Stimulated activated CD4-positive, alpha-beta T cell treated with anti-CD3 and anti-CD28 coated beads, Interleukin-12 subunit alpha, Interleukin-12 subunit beta, amount 100 ng/mL, for 4 hours (primary cell): ENCODE results near the gene LGI1.

Experiments used
- DNase-seq: peaks from one replicate; pipeline ENCODE4 v3.0.0-alpha.2; 2020

The LGI1 gene

DNA sequence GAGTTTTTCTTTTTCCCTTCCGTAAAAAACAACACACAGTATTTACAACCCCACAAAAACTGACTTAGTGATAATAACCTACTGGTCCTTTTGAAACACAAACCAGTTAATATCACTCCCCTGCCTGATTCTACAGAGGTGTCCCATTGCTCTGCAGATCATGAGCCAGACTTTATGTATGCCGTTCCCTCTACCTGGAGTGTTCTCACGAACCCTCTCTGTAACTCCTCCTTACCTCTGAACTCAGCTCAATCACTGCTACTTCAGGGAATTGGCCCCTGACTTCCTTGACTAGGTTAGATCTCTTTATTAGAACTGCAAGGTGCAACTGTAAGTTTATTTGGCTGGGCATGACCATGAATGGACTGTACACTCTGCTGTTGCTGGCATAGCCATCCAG, 1.6 kb upstream of the LGI1 start:
- DNase-seq, result no peak

GRCh38 chr10:93757136-93757535, 600 bp upstream of the LGI1 start:
- no peak for DNase-seq

DNA sequence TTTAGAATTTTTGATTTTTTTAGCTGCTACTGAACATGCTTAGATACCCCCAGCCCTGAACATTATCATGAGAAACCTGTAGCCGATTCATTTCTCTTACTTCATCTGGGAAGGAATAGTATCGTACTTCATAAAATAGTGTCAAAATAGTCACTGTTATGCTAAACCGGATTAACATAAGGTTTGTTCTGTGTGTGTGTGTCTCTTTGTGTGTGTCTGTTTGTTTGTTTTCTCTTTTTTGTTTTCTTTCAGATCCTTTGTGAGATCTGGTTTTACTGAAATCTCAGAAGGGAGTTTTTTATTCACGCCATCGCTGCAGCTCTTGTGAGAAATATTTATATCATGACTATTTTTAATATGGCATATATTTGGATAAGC, 761 bp downstream of the LGI1 start:
- no peak for DNase-seq

- DNase-seq, result no peak
Measured at GRCh38 chr10:93758891-93759410, 1.2 kb downstream of the LGI1 start.

- DNase-seq, result no peak
Measured at GRCh38 chr10:93760490-93760889, 2.8 kb downstream of the LGI1 start.

GRCh38 chr10:93762979-93763391, 5.2 kb downstream of the LGI1 start:
- no peak for DNase-seq

GRCh38 chr10:93766918-93767317, 9.2 kb downstream of the LGI1 start:
- no peak for DNase-seq

DNA sequence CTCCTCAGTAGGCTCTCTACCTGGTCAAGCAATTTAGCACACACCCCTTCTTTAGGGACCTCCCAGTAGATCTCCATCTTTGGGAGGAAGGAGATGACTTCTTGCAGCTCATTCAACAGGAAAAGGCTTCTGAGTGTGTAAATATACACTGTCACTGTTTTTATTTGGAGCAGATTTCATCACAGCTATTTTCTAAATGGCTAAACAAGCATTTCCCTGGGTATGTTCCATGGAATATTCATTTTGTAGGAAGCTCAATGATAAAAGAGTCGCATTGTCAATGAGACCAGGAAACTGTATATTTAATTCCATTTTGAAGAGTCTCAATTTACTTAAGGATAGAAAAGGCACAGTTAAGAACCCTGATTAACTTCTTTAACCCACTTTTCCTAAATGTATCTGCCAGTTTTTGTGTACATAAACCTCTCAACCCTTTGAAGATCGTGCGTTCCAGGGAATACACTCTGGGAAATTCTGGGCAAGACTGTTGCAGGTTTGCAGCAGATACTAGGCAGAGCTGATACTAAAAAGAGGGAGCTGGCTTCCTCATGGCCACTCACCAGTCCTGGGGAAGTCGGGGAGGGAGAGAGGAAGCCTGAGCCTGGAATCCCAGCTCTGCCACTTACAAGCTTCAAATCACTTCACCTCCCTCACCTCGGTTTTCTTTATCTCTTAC, 10.1 kb downstream of the LGI1 start:
- no peak for DNase-seq

DNA sequence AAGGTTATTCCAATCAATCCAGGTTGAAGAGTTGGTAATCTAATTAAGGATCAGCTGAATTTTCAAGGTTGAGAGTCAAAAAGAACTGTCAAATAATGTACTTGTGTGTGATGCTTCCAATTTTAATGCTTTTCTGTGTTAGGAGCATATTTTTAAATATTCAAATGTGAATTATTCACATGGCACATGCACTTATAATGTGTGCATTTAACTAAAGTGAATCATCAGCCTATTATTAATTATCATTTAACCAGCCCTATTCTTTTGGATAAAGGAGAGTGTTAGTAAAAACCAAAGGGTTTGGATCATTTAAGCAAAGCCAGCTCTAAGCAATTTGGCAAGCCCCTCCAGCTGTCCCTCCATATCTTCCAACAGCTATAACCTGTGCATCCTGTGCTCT, 11.2 kb downstream of the LGI1 start:
- DNase-seq, result no peak

- no peak for DNase-seq
Measured at GRCh38 chr10:93771354-93771753, 13.6 kb downstream of the LGI1 start.

DNA sequence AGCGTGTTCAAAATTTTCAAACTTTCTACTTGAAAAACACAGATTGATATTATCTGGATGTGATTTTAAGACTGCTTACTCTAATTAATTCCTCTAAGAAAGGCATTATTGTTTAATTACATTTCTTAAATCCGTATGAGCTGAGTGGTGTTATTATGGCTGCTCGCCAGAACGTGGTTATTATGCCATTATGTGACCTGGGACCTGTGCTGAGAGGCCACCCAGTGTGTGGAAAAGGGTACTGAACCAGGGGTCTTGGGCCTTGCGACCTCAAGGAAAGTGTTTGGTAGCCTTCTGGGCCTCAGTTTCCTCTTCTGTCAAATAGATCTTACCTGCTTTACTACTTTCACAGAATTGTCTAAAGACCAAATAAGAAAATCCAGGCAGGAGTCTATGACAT, 15.4 kb downstream of the LGI1 start:
- no peak for DNase-seq

GRCh38 chr10:93773705-93774104, 16.0 kb downstream of the LGI1 start:
- DNase-seq, result no peak

DNA sequence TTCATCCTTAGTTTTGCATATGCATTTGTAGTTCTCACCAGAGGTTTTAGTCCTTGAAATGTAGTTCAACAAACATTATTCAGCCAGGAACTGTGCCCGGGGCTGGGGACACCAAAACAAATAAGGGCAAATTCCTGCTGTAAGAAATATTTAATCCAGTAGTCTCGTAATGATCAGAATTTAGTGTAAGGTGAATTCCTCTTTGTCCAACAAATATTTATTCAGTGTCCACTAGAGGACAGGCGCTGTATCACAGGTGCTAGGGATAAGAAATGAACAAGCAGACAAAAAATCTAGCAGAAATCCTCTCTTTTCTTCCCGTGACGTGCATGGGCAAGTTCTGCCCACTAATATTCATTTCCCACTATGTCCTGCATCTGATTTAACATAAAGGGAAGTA, 17.6 kb downstream of the LGI1 start:
- no peak for DNase-seq

- no peak for DNase-seq
Measured at GRCh38 chr10:93777092-93777491, 19.4 kb downstream of the LGI1 start.

DNA sequence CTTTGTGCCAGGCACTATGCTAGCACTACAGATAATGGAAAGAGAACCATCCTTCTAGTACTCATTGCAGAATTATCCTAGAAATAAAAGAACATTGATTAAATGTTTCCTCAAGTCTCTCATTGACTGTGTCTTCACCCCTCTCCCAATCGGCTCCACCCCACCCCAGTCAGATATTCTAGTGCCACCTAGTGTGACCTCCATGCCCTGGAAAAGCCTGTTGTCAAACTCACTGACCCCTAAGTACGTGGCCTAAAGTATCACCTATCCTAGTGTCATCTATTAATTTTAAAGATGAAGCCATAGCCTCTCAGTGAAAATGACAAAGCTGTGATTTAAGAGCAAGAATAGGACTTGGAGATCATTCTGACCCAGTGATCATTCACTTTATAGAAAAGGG, 26.3 kb downstream of the LGI1 start:
- no peak for DNase-seq

DNA sequence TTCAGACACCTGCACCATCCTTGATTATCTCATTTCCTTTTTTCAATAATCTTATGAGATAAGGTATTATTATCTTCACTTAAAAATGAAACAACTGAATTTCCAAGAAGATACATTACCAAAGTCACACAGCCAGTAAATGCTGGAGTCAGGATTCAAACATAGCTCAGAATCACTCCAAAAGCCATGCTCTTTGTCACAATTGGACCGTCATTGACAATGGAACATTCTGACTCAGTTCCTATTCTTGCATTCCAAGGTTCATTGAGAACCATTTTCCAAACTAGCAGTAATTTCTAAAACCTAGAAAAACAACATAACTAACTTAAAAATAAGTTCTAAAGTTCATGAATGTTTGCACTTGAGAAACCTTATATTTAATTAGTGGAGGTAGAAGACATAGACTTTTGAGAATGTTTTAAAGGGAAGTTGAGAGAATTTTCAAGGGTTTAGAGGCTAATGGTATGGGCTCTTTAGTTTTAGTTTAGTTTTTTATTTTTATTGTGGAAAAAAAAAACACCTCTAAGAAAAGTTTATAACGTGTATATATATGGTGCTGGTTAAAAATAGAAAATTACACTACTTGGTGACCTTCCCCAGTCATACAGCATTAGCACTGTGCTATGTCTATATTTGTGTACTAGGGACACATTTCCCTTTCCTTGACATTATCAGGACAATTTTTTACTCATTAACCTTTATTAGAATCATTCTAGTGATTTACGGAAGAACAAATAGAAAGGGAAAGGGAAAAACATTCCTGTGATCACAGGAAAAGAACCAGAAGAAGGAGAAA, 30.9 kb downstream of the LGI1 start:
- no peak for DNase-seq

- no peak for DNase-seq
Measured at GRCh38 chr10:93790439-93790838, 32.7 kb downstream of the LGI1 start.

DNA sequence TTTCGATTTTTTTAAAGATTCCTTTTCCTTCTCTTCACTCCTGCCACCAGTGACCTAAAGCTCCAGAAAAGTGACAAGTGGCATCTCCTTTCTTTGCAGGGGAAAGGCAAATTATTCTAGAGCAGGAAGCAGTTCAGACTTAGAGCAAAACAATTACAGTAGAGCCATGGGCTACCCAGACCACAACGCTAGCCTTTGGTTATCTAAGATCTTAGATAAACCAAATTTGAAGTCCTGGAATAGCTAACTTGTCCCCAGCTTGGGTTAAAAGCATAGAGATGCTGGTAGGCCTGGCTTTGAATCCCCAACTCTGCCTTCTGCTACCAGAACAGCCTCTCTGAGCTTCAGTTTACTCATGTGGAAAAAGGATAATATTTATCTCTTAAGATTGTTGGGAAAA, 38.4 kb downstream of the LGI1 start:
- DNase-seq, result no peak

DNA sequence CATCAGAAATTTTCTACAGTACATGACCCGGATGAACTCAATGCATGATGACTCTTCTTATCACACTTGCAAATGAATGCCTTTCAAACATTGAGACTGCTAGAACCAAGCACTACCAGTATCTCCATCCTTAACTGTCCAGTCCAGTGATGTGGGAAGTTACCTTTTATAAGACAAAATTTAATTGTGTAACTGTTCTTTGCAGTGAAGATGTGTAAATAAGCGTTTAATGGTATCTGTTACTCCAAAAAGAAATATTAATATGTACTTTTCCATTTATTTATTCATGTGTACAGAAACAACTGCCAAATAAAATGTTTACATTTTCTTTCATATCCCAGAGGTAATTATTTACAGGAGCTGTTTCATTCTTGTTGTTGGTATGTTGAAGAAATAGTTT, 40.1 kb downstream of the LGI1 start:
- no peak for DNase-seq

GRCh38 chr10:93799155-93799708, 41.5 kb downstream of the LGI1 start:
- no peak for DNase-seq

- DNase-seq, result no peak
Measured at GRCh38 chr10:93804200-93804599, 46.5 kb downstream of the LGI1 start.

- no peak for DNase-seq
Measured at GRCh38 chr10:93806903-93807302, 49.2 kb downstream of the LGI1 start.

- DNase-seq, result no peak
Measured at GRCh38 chr10:93807371-93807770, 49.6 kb downstream of the LGI1 start.

- no peak for DNase-seq
Measured at GRCh38 chr10:93812659-93813338, 55.1 kb downstream of the LGI1 start.
